HAP-1 (cell line): Measurements from ENCODE around the gene GTPBP10.

Source experiments
- DNase-seq, 2 experiments: peaks; one replicate each; pipeline ENCODE4 v3.0.0-alpha.2; 2016 to 2020; ENCODE audit warnings: low spot score in 2 of 2
- H3K27me3 ChIP-seq: fragments of 250-450 bp; sonication (Bioruptor Pico); 2 replicates; pipeline ENCODE4 v1.5.1; 2020; ENCODE audit warnings: low read depth, mild to moderate bottlenecking, moderate library complexity
- H3K36me3 ChIP-seq: fragments of 250-450 bp; sonication (Bioruptor Pico); replicated peaks from 2 replicates; pipeline ENCODE4 v1.5.1; 2020; ENCODE audit warnings: mild to moderate bottlenecking
- H3K4me1 ChIP-seq: fragments of 250-450 bp; sonication (Bioruptor Pico); 2 replicates; pipeline ENCODE4 v1.5.1; 2020; ENCODE audit warnings: mild to moderate bottlenecking
- H3K4me3 ChIP-seq: fragments of 250-450 bp; sonication (Bioruptor Pico); 2 replicates; pipeline ENCODE4 v1.5.1; 2020; ENCODE audit warnings: mild to moderate bottlenecking, moderate library complexity
- H3K9me3 ChIP-seq: fragments of 250-450 bp; sonication (Bioruptor Pico); 2 replicates; pipeline ENCODE4 v1.5.1; 2020; ENCODE audit warnings: mild to moderate bottlenecking, moderate library complexity
- in situ Hi-C: fragments of 300-500 bp; cut with MboI; formaldehyde crosslinking; loops from 3 replicates; pipeline ENCODE4 v1.14.3; 2020; ENCODE audit warnings: low sequenced_read_pairs, inconsistent platforms, mixed read lengths

GTPBP10 gene

DNA sequence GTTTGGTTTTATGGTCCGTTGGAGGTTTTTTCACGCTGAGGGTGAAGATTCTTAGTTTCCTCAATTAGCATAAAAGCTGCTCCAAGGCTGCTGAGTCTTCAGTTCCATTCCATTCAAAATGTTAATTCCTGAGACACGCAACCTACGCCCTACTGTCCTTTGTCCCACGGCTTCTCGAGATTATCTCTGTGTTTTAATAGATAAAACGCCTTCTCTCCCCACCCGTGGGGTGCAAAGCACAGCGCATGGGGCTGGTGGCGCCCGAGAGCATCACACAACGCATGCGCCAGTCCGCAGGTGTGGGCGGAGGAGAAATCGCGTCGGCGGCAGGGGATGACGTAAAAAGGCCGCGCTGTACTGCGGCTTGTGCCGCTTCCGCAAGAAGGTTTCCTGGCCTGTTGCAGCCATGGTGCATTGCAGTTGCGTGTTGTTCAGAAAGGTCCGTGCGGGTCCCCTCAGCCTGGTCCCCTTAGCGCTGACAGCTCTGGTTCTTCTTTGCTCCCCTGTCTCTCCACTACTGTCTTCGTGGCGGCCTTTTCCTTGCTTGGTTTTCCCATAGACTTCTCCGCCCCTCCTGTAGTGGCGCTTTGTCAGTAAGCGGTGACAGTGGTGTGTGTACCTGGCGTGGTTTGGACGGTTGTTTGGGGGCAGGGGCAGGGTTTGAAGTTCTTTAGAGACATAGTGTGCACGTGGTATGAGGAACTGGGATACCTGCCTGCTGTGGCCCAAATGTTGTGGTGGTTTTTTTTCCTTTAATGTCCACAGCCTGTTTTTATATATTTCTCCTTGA is at the start of gene GTPBP10:
Gene GTPBP10 (plus strand): TSS at position 381 of the 790 bp plus-strand sequence. CDS start 26 bp downstream, at position 407.
- Histone ChIP-seq H3K4me3 (peak within 1 kb of the TSS; percentile 91), H3K4me1 (peaks cover 3% of the 10 kb centered on the region; the same call in 1 of the 2 replicates), H3K9me3 (no peaks in the 10 kb centered on the region), H3K36me3 (no peaks in the 10 kb centered on the region), H3K27me3 (no peaks in the 10 kb centered on the region)
- DNase-seq = peak; percentile 90 to 93
- in situ Hi-C loops = no loop called here

- peak; percentile 27 to 80 for DNase-seq
- no peaks in the 10 kb centered on the region for H3K9me3 ChIP-seq
These were observed 48.1 kb upstream of the GTPBP10 start for GRCh38 chr7:90298145-90299038.

GRCh38 chr7:90303241-90303640 is 43.3 kb upstream of the GTPBP10 start:
- Histone ChIP-seq H3K36me3 (no peaks in the 10 kb centered on the region), H3K4me1 (no peaks in the 10 kb centered on the region), H3K9me3 (no peaks in the 10 kb centered on the region), H3K27me3 (no peaks in the 10 kb centered on the region), H3K4me3 (no peak overlapping the region)
- in situ Hi-C loops = no loop called here
- DNase-seq = no peak

More at GRCh38 chr7:90298145-90299038, 48.1 kb upstream of the GTPBP10 start:
- Histone ChIP-seq H3K4me1 (0 out of 2 replicates have a peak, but pooled peaks cover 3% of the 10 kb centered on the region), H3K36me3 (no peaks in the 10 kb centered on the region), H3K4me3 (no peak overlapping the region), H3K27me3 (no peaks in the 10 kb centered on the region)
- in situ Hi-C loops = no loop called here

DNA sequence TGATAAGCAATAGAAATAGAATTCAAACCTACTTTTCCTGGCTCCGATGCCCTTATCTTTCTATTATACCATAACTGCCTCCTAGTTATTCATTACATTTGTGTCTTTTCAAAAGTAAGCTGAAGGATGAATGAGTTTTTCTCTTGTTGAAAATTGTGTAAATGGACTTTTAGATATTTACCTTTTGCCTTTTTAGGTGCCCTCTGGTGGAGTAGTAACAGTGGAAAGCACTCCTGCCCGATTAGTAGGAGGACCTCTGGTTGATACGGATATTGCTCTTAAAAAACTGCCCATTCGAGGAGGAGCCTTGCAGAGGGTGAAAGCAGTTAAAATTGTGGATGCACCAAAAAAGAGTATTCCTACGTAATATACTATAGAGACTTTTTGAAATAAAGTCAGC is 36.6 kb upstream of the GTPBP10 start:
- Histone ChIP-seq H3K27me3 (no peaks in the 10 kb centered on the region), H3K4me3 (no peak overlapping the region), H3K36me3 (no peaks in the 10 kb centered on the region), H3K9me3 (no peaks in the 10 kb centered on the region), H3K4me1 (no peaks in the 10 kb centered on the region)
- peak in 1 of 2 experiments; percentile 1 for DNase-seq
- in situ Hi-C loops = no loop called here

DNA sequence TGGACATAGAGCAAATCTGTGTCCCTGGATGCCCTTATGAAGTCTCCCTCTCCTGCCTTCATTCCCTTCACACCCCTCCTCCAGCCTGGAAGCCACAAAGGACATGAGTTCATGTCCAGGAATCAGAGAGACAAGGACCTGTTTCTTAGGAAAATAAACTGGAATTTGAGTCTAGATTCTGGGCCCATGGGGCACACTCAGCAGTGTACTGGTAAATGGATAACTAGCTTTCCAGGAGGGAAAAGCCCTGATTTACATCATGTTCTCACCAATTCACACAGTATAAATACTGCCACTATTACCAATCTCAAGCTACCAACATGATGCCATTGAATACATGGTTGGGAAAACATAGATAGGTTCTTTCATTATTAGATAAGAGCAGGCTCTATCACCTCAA is 35.3 kb upstream of the GTPBP10 start:
- H3K27me3 ChIP-seq = no peaks in the 10 kb centered on the region
- no peak overlapping the region for H3K4me3 ChIP-seq
- DNase-seq = no peak
- H3K4me1 ChIP-seq = peaks cover 3% of the 10 kb centered on the region
- no peaks in the 10 kb centered on the region for H3K36me3 ChIP-seq
- H3K9me3 ChIP-seq = no peaks in the 10 kb centered on the region
- in situ Hi-C loops = no loop called here

- Histone ChIP-seq H3K4me3 (no peak overlapping the region), H3K27me3 (no peaks in the 10 kb centered on the region), H3K4me1 (peaks cover 11% of the 10 kb centered on the region), H3K36me3 (no peaks in the 10 kb centered on the region), H3K9me3 (no peaks in the 10 kb centered on the region)
- no peak for DNase-seq
- in situ Hi-C loops = no loop called here
These were observed 33.8 kb upstream of the GTPBP10 start for GRCh38 chr7:90312745-90313144.

- H3K4me3 ChIP-seq = no peak overlapping the region
- DNase-seq = no peak
- no peaks in the 10 kb centered on the region for H3K27me3 ChIP-seq
- H3K4me1 ChIP-seq = peaks cover 11% of the 10 kb centered on the region
- H3K9me3 ChIP-seq = no peaks in the 10 kb centered on the region
- no peaks in the 10 kb centered on the region for H3K36me3 ChIP-seq
- in situ Hi-C loops = no loop called here
These were observed 32.6 kb upstream of the GTPBP10 start for GRCh38 chr7:90313907-90314306.

- Histone ChIP-seq H3K36me3 (no peaks in the 10 kb centered on the region), H3K9me3 (no peaks in the 10 kb centered on the region), H3K27me3 (no peaks in the 10 kb centered on the region; the same call in 1 of the 2 replicates), H3K4me1 (peaks cover 11% of the 10 kb centered on the region), H3K4me3 (no peak overlapping the region)
- DNase-seq = no peak
- in situ Hi-C loops = no loop called here
These were observed 26.5 kb upstream of the GTPBP10 start for GRCh38 chr7:90320014-90320413.

- DNase-seq = no peak
- no peaks in the 10 kb centered on the region for H3K36me3 ChIP-seq
- H3K9me3 ChIP-seq = no peaks in the 10 kb centered on the region
- H3K4me3 ChIP-seq = no peak overlapping the region
- in situ Hi-C loops = no loop called here
- peaks cover 11% of the 10 kb centered on the region for H3K4me1 ChIP-seq
- H3K27me3 ChIP-seq = no peaks in the 10 kb centered on the region; the same call in 1 of the 2 replicates
These were observed 26.1 kb upstream of the GTPBP10 start for GRCh38 chr7:90320418-90320800.

DNA sequence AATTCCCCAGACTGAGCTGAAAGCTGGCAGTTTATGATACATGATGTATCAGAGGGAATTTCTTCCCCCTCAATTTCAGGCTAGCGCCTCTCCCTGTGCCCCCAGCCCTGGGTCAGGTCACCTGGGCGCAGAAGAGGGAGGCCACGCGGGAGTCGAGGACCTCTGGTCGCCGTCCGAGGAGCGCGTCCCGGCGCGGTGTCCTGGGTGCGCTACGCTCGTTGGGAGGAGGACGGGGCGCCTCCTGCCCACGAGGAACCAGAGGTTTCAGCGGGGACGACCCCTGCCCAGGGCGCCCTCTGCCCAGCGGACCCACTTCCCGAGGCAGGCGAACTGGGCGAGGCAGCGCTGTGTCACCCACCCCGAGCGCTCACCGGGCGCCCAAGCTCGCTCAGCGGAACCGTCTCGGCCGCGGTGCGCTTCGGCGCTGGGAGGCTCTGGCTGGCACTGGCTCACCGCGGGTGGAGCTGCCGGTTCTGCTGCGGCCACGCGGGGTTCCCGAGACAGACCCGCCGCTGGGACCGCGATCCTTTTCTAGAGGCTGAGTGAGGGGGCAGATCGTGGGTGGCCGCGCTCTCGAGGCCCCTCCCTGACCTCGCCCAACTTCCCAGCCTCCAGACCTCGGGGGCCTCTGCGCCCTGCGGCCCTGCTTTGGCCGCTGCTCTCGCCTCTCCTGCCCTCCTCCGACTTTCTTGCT is 25.6 kb upstream of the GTPBP10 start, which contains the start of gene FAM237B:
Gene FAM237B (minus strand): TSS at position 504 of the 694 bp plus-strand sequence. CDS start 1,556 bp downstream, outside the sequence.
- in situ Hi-C loops = no loop called here
- no peaks in the 10 kb centered on the region for H3K36me3 ChIP-seq
- H3K4me1 ChIP-seq = peaks cover 10% of the 10 kb centered on the region
- no peak within 1 kb of the TSS for H3K4me3 ChIP-seq
- no peaks in the 10 kb centered on the region for H3K9me3 ChIP-seq
- DNase-seq = no peak
- no peaks in the 10 kb centered on the region; the same call in 1 of the 2 replicates for H3K27me3 ChIP-seq

- in situ Hi-C loops = no loop called here
- DNase-seq = no peak
- Histone ChIP-seq H3K4me3 (no peak overlapping the region), H3K36me3 (no peaks in the 10 kb centered on the region), H3K9me3 (no peaks in the 10 kb centered on the region), H3K27me3 (no peaks in the 10 kb centered on the region; the same call in 1 of the 2 replicates), H3K4me1 (peaks cover 6% of the 10 kb centered on the region)
These were observed 23.7 kb upstream of the GTPBP10 start for GRCh38 chr7:90322837-90323236.

DNA sequence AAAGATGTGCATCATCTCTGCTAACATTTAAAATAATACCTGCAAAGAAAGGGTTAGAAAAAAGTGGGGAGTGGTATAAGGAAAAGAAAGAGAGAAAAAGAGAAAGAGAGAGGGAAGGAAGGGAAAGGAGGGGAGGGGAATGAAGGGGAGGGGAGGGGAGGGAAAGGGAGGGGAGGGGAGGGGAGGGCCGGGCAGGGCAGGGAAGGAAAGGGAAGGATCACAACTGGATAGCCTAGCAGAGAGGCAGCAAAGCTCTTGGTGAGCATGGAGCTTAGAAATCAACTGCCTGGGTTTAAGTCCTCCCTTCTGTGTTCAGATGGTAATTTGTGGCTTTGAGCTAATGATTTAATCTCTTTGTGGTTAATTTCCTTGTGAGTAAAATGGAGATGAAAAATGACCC is 20.0 kb upstream of the GTPBP10 start:
- in situ Hi-C loops = no loop called here
- DNase-seq = peak; percentile 63 to 87

GRCh38 chr7:90334193-90334843 is 12.2 kb upstream of the GTPBP10 start:
- H3K9me3 ChIP-seq = no peaks in the 10 kb centered on the region; the same call in 1 of the 2 replicates
- DNase-seq = no peak
- in situ Hi-C loops = no loop called here
- H3K4me1 ChIP-seq = no peaks in the 10 kb centered on the region; the same call in 1 of the 2 replicates
- no peak overlapping the region for H3K4me3 ChIP-seq
- no peaks in the 10 kb centered on the region for H3K27me3 ChIP-seq
- H3K36me3 ChIP-seq = no peaks in the 10 kb centered on the region

More for the DNA sequence above, 20.0 kb upstream of the GTPBP10 start:
- H3K27me3 ChIP-seq = no peaks in the 10 kb centered on the region; the same call in 1 of the 2 replicates
- H3K36me3 ChIP-seq = no peaks in the 10 kb centered on the region
- H3K4me3 ChIP-seq = no peak overlapping the region
- no peaks in the 10 kb centered on the region for H3K9me3 ChIP-seq
- peaks cover 6% of the 10 kb centered on the region for H3K4me1 ChIP-seq
